GM19099 (cell line): ENCODE measurements around the gene PHF24.

ENCODE experiments used
- POLR2A ChIP-seq: IDR thresholded peaks from 3 replicates; pipeline ENCODE4 v1.6.1; 2011; ENCODE audit warnings: low read depth; ENCODE audit not compliant: insufficient read length; ENCODE audit errors: extremely low read depth

The PHF24 gene

DNA sequence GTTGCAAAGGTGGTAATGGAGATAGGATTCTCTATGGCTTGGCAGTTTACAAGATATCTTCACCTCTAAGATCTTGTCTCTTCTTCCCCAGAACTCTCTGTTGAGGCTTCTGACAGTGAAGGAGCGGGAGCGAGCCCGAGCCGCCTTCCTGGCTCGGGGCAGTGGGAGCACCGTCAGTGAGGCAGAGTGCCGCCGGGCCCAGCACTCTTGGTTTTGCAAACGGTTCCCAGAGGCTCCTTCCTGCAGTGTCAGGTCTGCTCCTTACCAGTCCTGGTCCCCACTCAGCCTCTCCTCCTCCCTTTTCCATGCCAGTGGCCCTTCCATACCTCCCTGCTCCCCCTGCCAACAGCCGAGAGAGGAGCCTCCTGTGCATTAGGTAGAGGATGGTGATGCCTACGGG is 18.9 kb downstream of the PHF24 start:
- TF ChIP-seq POLR2A: no peak

DNA sequence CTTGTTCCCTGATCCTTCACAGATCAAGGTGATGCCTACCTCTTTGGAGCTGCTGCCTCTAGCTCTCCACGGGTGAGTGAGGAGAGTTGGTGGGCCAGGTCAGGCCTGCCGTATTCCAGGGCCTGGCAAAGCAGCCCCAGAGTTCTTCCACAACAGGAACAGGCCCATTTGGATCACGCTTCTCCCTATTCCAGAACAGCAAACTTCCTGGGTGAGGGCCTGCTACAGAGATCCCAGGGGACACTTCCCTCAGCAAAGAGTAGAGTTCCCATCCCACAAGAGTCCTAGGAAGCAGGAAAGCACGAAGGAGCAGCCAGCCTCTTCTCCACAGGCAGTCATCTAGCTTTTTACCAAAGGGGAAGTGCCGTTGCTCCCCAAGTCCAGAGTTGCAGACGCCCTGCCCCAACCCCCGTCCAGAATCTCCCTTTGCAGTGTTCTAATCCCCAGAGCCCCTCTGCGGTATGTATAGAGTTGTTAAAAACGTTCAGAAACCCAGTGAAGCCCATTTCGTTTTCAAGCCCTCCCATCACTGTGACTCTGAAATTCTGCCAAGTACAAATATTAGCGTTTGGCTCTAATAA is 22.2 kb downstream of the PHF24 start:
- TF ChIP-seq POLR2A: no peak

DNA sequence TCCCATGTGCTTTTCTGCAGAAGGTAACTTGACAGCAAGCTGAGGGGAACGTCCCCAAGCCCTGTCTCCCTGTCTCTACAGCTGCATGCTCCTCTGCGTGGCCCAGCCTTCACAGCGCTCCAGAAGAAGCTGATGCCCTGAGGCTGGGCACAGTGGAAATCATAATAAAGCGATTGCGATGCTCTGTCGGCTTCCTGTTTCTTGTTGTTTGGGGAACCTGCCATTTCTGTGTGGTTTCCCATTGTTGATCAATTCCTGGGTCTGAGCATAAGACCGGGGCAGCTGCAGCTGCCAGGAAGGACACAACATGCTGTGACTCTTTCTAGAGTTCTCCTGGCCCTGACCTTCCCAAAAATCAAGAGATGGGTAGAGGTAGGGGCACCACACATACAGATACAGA is 24.3 kb downstream of the PHF24 start:
- no peak for TF ChIP-seq POLR2A

DNA sequence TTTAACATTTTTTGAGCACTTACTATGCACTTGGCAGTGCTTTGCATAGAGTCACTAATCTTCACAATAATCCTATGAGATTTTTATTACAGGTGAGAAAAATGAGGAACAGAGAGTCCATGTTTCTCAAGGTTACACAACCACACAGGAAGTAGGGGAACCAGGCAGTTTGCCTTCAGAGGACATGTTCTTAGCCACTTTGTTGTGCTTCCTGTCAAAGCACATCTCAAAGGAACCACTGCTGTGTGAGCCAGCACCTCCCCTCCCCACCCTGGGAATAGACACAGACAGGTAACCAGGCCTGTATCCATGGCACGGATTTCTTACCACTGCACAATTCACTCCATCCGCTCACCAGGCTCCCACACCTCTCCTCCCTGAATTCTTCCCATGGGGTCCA is 25.1 kb downstream of the PHF24 start:
- TF ChIP-seq POLR2A: no peak

DNA sequence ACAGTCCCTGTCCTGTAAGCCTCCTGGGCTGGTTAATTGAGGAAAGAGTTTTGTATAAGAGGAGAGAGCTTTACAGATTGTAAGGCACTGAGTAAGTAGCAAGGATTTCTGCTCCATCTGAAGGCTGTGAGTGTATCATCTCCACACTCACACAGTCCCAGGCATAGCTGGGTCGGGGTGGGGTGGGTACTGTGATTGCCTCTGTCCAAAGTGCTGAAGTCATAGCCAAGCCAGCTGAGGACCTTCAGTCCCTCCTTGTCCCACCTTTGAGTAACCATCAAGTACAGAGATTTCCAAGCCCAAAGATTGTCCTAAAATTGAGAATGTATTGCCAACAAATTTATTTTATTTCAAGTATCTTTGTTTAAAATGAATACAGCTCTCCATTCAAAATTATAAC is 26.0 kb downstream of the PHF24 start:
- no peak for TF ChIP-seq POLR2A

DNA sequence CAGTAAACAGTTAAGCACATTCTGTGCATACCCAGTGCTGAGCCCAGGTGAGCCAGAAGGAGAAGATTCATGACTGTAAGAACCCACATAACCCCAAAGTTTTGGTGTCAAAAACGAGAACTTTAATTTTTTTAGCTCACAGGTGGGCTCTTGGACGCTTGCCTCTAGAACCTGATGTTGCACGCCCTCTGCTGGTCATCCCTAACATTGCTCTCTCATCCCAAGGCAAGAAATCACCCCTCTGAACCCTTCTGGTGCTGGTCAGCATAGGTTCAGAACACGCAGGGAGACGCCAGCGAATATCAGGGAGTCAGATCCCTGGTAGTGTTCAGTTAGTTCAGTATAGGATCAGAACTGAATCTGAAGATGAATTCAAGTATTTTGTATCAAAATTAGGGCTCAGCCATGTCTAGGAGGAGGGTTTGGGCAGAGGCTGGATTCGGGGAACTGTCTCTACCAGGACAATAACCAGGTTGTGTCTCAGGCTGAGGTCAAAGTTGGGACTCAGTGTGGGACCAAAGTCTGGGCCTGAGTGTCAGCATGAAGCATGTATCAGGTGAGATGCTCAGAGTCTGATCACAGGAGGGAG is 27.3 kb downstream of the PHF24 start:
- TF ChIP-seq POLR2A: no peak

DNA sequence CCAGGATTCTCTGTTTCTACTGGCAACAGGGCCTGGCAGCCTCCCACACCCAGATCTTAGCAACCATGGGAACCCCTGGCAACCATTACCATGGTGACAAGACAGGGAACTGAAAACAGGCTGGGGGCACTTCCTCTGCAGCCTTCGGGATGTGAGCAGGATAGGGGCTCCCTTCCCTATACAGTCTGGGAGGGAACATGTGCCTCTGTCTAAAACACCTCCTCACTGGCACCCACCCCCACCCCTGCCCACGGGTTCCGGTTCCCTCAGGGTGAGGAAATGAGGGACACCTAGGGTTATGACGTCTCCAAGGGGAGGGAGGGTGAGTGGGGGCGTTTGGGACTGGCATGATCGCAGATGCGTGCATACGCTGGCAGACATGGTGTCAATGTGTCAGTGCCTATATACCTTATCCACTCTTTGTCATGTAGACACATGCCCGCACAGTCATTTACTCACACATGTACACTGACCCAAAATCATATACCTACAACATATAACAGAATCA is 28.5 kb downstream of the PHF24 start:
- TF ChIP-seq POLR2A: no peak

DNA sequence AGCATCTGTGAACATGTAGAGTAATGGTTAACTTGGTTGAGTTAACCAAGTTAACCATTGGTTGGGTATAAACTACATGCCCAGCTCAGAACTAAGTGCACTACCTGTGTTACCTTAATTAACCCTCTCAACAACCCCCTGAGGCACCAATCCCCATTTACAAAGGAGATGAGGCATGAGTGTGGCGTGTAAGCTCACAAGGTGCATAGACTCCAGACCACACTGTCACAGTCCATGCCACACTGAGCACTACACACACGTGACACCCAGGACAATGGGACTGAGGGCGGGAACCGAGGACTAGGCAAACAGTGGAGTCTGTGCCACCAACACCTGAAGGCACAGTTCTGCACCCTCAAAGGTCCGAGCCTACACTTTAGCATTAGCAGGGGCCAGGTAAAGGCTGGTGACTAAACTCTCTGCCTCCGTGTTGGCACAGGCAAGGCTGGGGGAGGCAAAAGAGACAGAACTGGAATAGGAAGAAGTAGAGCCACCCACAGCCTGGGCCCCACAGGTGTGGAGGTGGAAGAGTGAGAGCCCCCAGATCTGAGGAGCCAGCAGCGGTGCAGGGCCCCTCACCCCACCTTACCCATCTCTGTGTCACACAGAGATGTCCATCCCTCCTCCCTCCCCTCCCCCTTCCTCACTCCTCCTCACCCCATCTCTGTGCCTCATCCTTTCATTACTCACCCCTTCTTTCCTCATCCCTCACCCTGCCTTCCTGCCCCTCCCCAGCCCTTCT is 29.2 kb downstream of the PHF24 start:
- TF ChIP-seq POLR2A: no peak

DNA sequence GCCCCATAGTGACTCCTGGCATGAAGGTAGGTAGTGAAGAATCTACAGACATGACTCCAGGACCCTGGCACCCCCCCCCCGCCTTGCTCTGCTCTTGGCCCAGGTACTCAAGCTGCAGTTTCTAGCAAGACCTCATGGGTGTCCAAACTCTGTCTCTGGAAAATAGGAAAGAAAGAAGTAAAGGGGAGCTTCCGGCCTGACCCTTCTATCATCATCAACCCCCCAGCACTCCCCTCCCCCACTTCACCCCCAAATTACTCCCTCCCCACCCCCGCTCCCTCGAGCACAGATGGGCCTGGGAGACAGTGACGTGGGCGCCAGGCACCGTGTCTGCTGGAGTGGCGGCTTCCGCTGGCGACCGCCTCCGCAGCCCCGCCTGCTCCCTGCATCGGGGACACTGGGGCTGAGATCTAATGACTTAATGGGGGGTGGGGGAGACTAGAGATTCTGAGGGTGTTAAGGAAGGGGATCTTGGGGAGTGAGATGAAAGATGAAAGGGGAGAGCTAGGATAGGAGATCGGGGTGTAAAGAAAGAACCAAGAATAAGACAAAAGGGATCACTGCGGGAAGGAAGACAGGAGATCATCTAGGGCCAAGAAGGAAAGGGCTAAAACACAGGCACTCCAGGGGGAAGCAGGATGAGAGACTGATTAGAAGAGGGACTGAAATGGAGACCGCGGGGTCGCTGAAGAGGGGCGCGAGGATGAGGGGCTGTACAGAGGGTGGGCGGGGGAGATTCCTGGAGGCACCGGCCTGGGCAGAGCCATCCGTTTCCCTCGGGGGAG is 30.3 kb downstream of the PHF24 start:
- no peak for TF ChIP-seq POLR2A

DNA sequence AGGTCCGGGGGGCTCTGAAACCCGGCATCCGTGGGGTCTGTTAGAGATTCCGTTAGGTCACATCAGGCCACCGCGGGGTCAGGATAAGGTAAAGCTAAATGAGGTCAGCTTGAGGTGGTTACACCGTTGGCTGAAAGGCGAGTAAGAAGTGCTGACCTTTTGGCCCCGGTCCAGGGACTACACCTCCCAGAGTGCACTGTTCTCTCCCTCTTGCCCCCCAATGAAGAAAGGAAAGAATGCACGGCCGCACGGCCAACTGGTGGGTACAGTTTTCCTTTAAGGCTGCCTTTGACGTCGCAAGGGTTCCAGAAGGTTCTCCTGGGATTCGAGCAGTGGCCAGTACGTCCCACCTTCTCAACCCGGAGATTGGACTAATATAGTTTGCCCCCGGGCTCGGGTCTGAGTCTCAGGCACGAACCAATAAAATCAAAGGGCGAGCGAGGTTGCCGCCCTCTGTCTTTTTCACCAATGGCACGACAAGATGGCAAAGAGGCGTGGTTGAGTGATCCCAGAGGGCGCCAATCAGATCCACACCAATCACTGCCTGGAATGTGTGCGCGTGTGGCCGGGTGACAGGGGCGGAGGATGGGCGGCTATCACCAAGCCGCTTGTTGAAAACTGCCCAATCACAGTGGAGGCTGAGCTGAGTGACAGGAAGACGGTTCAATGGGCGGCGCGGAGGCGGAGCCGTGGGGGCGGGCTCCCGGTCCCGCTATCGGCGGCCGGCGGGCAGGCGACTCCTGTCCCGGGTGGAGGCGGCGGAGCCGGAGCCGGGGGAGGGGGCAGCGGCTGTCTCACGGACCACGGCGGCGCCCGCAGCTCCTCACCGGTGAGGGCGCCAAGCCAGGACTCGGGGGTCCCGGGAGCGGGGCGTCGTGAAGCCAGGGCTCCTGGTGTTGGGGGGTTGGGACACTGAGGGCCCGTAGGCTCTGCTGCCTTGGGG is 31.2 kb downstream of the PHF24 start, which contains the start of gene DNAJB5:
TSS of gene DNAJB5 (plus strand) at position 743 of the 943 bp plus-strand sequence. CDS start 886 bp downstream, outside the sequence.
- TF ChIP-seq POLR2A: peak; percentile 58

DNA sequence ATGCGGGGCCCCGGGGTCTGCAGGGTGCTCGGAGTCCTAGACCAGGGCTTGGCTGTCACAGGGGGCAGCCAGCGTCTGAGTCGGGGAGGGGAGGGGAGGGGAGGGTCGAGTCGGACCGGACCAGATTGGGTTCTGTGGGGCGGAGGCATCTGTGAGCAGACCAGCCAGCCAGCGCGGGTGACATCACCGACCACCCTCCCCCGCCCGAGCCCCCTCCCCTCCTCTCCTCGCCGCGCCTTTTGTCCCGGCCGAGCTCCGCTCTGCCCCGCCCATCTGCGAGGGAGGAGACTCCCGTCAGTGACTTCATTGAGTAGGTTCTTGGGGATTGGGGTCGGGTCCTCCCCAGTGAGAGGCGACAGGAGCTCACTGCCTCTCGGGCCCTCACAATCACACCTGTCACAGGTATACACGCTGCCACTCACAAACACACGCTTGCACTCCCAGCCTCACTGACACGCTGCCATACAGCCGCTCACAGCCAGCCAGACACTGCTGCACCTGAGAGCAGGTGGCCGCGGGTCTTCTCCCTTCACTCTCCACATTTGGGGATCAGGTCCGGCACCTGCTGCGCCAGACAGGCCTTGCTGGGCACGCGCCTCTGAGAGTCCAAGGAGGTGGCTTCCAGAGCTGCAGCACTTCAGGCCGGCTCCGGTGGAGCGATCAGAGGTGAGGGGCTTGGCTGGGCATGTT is 32.0 kb downstream of the PHF24 start:
- no peak for TF ChIP-seq POLR2A

DNA sequence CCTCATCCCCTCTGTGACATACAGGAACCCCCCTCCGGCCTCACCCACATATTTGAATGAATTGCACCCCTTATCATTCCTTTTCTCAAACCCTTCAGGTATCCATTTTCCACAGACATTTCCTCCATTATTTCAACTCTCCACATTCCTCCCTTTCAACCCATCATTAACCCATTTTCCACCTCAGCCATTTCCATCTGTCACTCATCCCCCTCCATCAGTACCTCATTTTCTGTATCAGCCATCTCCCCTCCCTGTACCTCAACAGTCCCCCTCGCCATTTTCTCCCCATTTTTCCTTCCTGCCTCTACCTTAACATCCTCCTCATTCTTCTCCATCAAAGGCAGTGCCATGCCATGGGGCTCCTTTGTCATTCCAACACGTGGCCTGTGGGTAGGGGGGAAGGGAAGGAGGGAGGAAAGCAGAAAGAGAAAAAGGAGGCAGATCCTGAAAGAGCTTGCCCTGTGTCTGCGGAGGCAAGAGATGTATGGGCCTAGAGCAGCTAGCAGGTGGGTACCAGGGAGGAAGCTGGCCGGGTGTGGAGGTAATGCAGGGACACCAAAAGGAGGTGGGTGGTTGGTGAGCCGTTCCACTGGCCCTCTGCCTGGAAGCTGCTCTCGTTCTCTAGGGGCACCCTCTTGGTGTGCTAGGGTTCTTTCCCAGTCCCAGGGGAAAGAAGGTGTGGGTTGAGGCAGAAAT is 33.0 kb downstream of the PHF24 start:
- peak; percentile 37 for TF ChIP-seq POLR2A
